ENCODE data around the gene FUT8. TPM values are rescaled to one million over a fixed set of nuclear protein-coding genes. Genes with fewer than 3 reads are reported as not detected.

The FUT8 gene
- total RNA-seq, 6 experiments from 2014 or later = 2.6 to 4.9 (median 3.5) TPM

GRCh38 chr14:65517635-65518542 is 105.4 kb downstream of the FUT8 start:
- Histone ChIP-seq H3K4me3 (no peak overlapping the region), H3K27me3 (no peaks in the 10 kb centered on the region), H3K9me3 (no peaks in the 10 kb centered on the region), H3K36me3 (no peaks in the 10 kb centered on the region), H3K27ac (no peak overlapping the region), H3K4me1 (no peaks in the 10 kb centered on the region)
- intact Hi-C loops (cut with DNase I) = no loop called here
- DNase-seq (no peak), ATAC-seq (no peak)
- no peak for TF ChIP-seq POLR2A (IDR thresholded peaks at IDR 0.05)
- no peak for TF ChIP-seq CTCF (IDR thresholded peaks at IDR 0.05)

GRCh38 chr14:65528069-65528468 is 115.5 kb downstream of the FUT8 start:
- no peak for DNase-seq
- no peak for ATAC-seq
- H3K27me3 ChIP-seq = no peaks in the 10 kb centered on the region
- intact Hi-C loops (cut with DNase I) = no loop called here
- H3K36me3 ChIP-seq = no peaks in the 10 kb centered on the region
- TF ChIP-seq POLR2A (IDR thresholded peaks at IDR 0.05) (no peak), CTCF (IDR thresholded peaks at IDR 0.05) (no peak)
- H3K27ac ChIP-seq = no peak overlapping the region
- no peaks in the 10 kb centered on the region for H3K4me1 ChIP-seq
- no peak overlapping the region for H3K4me3 ChIP-seq
- WGBS (ENCODE audit: insufficient coverage, low coverage, low lambda C conversion rate, missing lambda C conversion rate) = 95% methylated on average over 10 of the region's 11 CpGs
- no peaks in the 10 kb centered on the region for H3K9me3 ChIP-seq

- H3K27ac ChIP-seq = no peak overlapping the region
- no peaks in the 10 kb centered on the region for H3K4me1 ChIP-seq
- no peaks in the 10 kb centered on the region for H3K36me3 ChIP-seq
- no peak for DNase-seq
- no peaks in the 10 kb centered on the region for H3K27me3 ChIP-seq
- TF ChIP-seq POLR2A (IDR thresholded peaks at IDR 0.05) (no peak), CTCF (IDR thresholded peaks at IDR 0.05) (no peak)
- H3K4me3 ChIP-seq = no peak overlapping the region
- ATAC-seq = no peak
- H3K9me3 ChIP-seq = no peaks in the 10 kb centered on the region
- intact Hi-C loops (cut with DNase I) = no loop called here
- WGBS (ENCODE audit: insufficient coverage, low coverage, low lambda C conversion rate, missing lambda C conversion rate) = 72% methylated on average over 3 of the region's 3 CpGs
Measured at GRCh38 chr14:65531148-65531547, 118.6 kb downstream of the FUT8 start.

GRCh38 chr14:65533736-65534404 is 121.3 kb downstream of the FUT8 start:
- no peak overlapping the region for H3K4me3 ChIP-seq
- no peaks in the 10 kb centered on the region for H3K27me3 ChIP-seq
- DNase-seq (no peak), ATAC-seq (no peak)
- TF ChIP-seq POLR2A (IDR thresholded peaks at IDR 0.05) (no peak), CTCF (IDR thresholded peaks at IDR 0.05) (no peak)
- H3K36me3 ChIP-seq = no peaks in the 10 kb centered on the region
- H3K9me3 ChIP-seq = no peaks in the 10 kb centered on the region
- 92% methylated on average over 4 of the region's 4 CpGs for WGBS (ENCODE audit: insufficient coverage, low coverage, low lambda C conversion rate, missing lambda C conversion rate)
- intact Hi-C loops (cut with DNase I) = no loop called here
- H3K4me1 ChIP-seq = no peaks in the 10 kb centered on the region
- no peak overlapping the region for H3K27ac ChIP-seq
